PC-9 (cell line): Measurements from ENCODE around the gene DNAI2. TPM values are rescaled to one million over a fixed set of nuclear protein-coding genes. Genes with fewer than 3 reads are reported as not detected.

Experiments
- BruUV-seq: library from RNA; stranded (reverse); fragments of 400-500 nt; replicated peaks from 2 replicates; lab custom pipeline; 2021; lab: Mats Ljungman, UMichigan
- CTCF ChIA-PET: fragments of 300-600 bp; sonication (Branson Sonifier 250); formaldehyde crosslinking; loops from one replicate; lab custom pipeline; 2022; ENCODE audit warnings: antibody characterized with exemption; lab: Charles Lee
- POLR2A ChIA-PET: fragments of 300-600 bp; sonication (Branson Sonifier 250); formaldehyde crosslinking; loops from one replicate; lab custom pipeline; 2022; ENCODE audit warnings: antibody characterized with exemption; ENCODE audit not compliant: unreplicated experiment; lab: Charles Lee
- DNase-seq, 2 experiments: peaks; one replicate each; pipeline versions ENCODE4 v3.0.0 to v3.0.0-alpha.2; 2015 to 2022; ENCODE audit warnings: mixed read lengths in 1 of 2
- H2AFZ ChIP-seq: fragments of 200-600 bp; sonication (generic); 2 replicates; pipeline ENCODE4 v1.8.1; 2017; ENCODE audit warnings: antibody characterized with exemption
- H3F3A ChIP-seq: fragments of 200-600 bp; sonication (generic); 2 replicates; pipeline ENCODE4 v1.8.1; 2017; ENCODE audit warnings: antibody characterized with exemption, mild to moderate bottlenecking, low read depth; ENCODE audit not compliant: insufficient read depth
- H3K27ac ChIP-seq: fragments of 200-600 bp; sonication (generic); 2 replicates; pipeline ENCODE4 v1.6.1; 2016; ENCODE audit warnings: mixed run types
- H3K27me3 ChIP-seq: fragments of 200-600 bp; sonication (generic); 2 replicates; pipeline ENCODE4 v1.6.1; 2016; ENCODE audit warnings: low read depth, mixed run types; ENCODE audit not compliant: insufficient read depth
- H3K36me3 ChIP-seq: fragments of 200-600 bp; sonication (generic); 2 replicates; pipeline ENCODE4 v1.6.1; 2016; ENCODE audit warnings: low read depth, mixed run types
- H3K4me1 ChIP-seq: fragments of 200-600 bp; sonication (generic); replicated peaks from 2 replicates; pipeline ENCODE4 v1.6.1; 2016; ENCODE audit warnings: mixed run types; ENCODE audit not compliant: insufficient read depth
- H3K4me2 ChIP-seq: fragments of 200-600 bp; sonication (generic); 2 replicates; pipeline ENCODE4 v1.6.1; 2017; ENCODE audit warnings: mixed run types
- H3K4me3 ChIP-seq: fragments of 200-600 bp; sonication (generic); 2 replicates; pipeline ENCODE4 v1.6.1; 2016; ENCODE audit warnings: mixed run types
- H3K79me2 ChIP-seq: fragments of 200-600 bp; sonication (generic); 2 replicates; pipeline ENCODE4 v1.6.1; 2017; ENCODE audit warnings: low read depth, mixed run types
- H3K9me2 ChIP-seq: fragments of 200-600 bp; sonication (generic); 2 replicates; pipeline ENCODE4 v1.8.1; 2017; ENCODE audit warnings: mild to moderate bottlenecking; ENCODE audit not compliant: insufficient read depth
- H3K9me3 ChIP-seq: fragments of 200-600 bp; sonication (generic); 2 replicates; pipeline ENCODE4 v1.8.1; 2016; ENCODE audit warnings: low read depth; ENCODE audit not compliant: insufficient read depth
- H4K20me1 ChIP-seq: fragments of 200-600 bp; sonication (generic); 2 replicates; pipeline ENCODE4 v1.8.1; 2017; ENCODE audit not compliant: insufficient read depth
- EZH2 ChIP-seq: fragments of 200-600 bp; sonication (generic); IDR thresholded peaks from 2 replicates; pipeline ENCODE4 v1.8.0; 2017; ENCODE audit warnings: antibody characterized with exemption, low read depth
- intact Hi-C: fragments of 100-400 bp; cut with micrococcal nuclease; formaldehyde crosslinking; loops from one replicate; pipeline ENCODE4 v1.10.0; 2022; ENCODE audit not compliant: unreplicated experiment
- total RNA-seq: library from RNA; stranded (reverse); gene quantifications from 2 replicates; pipeline ENCODE4 v1.2.3, GENCODE V29; 2021
- TF ChIP-seq, protein P1 (sequence below): fragments of 200-600 bp; sonication (generic); conservative IDR thresholded peaks from 2 replicates; pipeline ENCODE4 v1.6.1; 2017; ENCODE audit warnings: mixed run types, antibody characterized with exemption, mild to moderate bottlenecking, moderate library complexity

Gene DNAI2
- total RNA-seq, 1 experiment from 2014 or later, result not detected

DNA sequence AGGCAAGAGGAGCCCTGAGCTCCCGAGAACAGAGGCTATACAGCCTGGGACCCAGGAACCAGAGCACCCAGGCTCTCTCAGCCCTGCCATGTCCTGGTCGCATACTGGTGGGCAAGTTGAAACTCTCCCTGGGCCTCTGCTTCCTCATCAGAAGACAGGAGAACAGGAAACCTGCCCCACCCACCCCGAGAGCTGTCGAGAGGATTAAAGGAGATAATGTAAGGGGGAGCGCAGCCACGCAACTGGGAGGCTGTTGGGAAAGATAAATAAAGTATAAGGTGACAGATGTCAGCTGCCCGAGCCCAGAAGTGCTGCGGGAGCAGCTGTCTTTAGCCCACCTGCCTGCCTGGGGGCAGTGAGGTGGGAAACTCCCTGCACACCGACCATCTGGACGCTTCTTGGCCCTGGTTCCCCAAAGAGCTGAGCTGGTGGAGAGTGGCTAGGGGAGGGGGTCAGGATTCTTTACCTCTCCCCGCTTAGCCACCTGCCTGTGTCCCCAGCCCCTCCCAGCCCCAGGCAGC, 58.8 kb downstream of the DNAI2 start:
- TF ChIP-seq, protein P1, sequence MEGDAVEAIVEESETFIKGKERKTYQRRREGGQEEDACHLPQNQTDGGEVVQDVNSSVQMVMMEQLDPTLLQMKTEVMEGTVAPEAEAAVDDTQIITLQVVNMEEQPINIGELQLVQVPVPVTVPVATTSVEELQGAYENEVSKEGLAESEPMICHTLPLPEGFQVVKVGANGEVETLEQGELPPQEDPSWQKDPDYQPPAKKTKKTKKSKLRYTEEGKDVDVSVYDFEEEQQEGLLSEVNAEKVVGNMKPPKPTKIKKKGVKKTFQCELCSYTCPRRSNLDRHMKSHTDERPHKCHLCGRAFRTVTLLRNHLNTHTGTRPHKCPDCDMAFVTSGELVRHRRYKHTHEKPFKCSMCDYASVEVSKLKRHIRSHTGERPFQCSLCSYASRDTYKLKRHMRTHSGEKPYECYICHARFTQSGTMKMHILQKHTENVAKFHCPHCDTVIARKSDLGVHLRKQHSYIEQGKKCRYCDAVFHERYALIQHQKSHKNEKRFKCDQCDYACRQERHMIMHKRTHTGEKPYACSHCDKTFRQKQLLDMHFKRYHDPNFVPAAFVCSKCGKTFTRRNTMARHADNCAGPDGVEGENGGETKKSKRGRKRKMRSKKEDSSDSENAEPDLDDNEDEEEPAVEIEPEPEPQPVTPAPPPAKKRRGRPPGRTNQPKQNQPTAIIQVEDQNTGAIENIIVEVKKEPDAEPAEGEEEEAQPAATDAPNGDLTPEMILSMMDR, result no peak
- no peak for TF ChIP-seq EZH2
- Histone ChIP-seq H3K79me2 (no peaks in the 10 kb centered on the region), H3K9me2 (no peaks in the 10 kb centered on the region), H3K4me3 (no peak overlapping the region), H3F3A (no peaks in the 10 kb centered on the region), H3K9me3 (no peaks in the 10 kb centered on the region), H4K20me1 (no peaks in the 10 kb centered on the region), H3K4me1 (no peaks in the 10 kb centered on the region), H3K36me3 (no peaks in the 10 kb centered on the region), H3K27me3 (peaks cover 74% of the 10 kb centered on the region), H2AFZ (no peak overlapping the region), H3K27ac (no peak overlapping the region), H3K4me2 (no peak overlapping the region)
- POLR2A ChIA-PET, result no interaction called here
- BruUV-seq, result no TSS peak
- no peak for DNase-seq
- CTCF ChIA-PET, result no interaction called here
- intact Hi-C loops, result no loop called here

DNA sequence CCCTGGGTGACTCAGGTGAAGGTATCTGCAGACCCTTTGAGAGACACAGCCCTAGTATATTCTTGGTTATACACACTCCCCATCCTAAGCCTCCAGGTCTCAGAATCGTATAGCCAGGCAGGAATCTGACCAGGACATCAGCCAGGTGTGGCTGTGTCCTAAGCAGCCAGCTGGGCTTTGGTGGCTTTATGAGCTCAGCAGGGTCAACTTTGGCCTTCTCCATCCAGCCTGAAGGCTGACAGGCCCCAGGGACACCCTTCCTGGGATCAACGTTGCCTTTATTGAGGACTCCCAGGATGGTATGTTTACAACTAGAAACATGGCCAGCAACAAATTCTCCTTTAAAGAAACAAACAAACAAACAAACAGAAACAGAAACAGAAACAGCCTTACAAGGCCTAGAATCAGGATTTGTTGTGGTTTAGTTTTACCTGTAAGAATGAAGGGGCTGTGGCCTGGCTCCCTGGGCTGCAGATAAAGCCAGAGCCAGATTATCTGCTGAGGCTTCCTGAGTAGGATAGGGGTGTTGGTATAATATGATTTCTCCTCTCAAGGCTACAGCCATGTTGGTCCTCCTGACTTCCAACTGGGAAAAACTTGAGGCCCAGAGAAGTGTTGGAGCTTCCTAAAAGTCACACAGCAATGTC, 60.5 kb downstream of the DNAI2 start:
- POLR2A ChIA-PET, result no interaction called here
- intact Hi-C loops, result no loop called here
- BruUV-seq, result no TSS peak
- H2AFZ ChIP-seq, result no peak overlapping the region
- H3K27ac ChIP-seq, result no peak overlapping the region
- no peak overlapping the region for H3K4me2 ChIP-seq
- TF ChIP-seq, protein P1, result no peak
- no peak for TF ChIP-seq EZH2
- no peaks in the 10 kb centered on the region for H3F3A ChIP-seq
- no peaks in the 10 kb centered on the region for H3K4me1 ChIP-seq
- DNase-seq, result no peak
- CTCF ChIA-PET, result no interaction called here
- peaks cover 89% of the 10 kb centered on the region for H3K27me3 ChIP-seq
- H3K79me2 ChIP-seq, result no peaks in the 10 kb centered on the region
- H3K9me3 ChIP-seq, result no peaks in the 10 kb centered on the region
- no peak overlapping the region for H3K4me3 ChIP-seq
- no peaks in the 10 kb centered on the region for H4K20me1 ChIP-seq
- H3K9me2 ChIP-seq, result no peaks in the 10 kb centered on the region
- H3K36me3 ChIP-seq, result no peaks in the 10 kb centered on the region

DNA sequence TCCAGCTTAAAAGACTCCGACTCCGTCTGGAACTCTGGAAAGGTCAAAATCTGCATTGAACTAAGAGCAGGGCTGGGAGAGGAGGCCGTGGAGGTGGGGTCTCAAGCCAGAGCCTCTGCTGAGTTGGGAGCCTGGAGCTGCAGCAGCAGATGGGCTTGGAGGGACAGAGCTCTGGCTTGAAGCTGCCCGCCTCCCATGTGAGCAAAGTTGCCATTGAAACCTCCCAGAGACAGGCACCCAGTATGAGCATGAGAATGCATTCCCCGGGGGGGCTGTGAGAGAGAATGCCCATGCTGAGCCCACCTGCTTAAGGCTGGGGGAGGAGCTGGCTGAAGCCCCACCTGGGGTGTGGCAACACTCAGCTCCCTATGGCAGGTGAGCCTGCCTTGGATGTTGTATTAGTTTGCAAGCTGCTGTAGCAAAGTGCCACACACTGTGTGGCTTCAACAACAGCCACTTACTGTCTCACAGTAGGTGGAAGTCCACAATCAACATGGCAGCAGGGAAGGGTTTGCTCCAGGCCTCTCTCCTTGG, 61.6 kb downstream of the DNAI2 start:
- Histone ChIP-seq H3K27me3 (peaks cover 92% of the 10 kb centered on the region), H3K36me3 (no peaks in the 10 kb centered on the region), H3K27ac (no peak overlapping the region), H3K4me2 (no peak overlapping the region), H3K4me1 (no peaks in the 10 kb centered on the region), H3K9me3 (no peaks in the 10 kb centered on the region), H2AFZ (no peak overlapping the region), H3F3A (no peaks in the 10 kb centered on the region), H3K9me2 (no peaks in the 10 kb centered on the region), H4K20me1 (no peaks in the 10 kb centered on the region), H3K79me2 (no peaks in the 10 kb centered on the region), H3K4me3 (no peak overlapping the region)
- DNase-seq, result no peak
- POLR2A ChIA-PET, result no interaction called here
- TF ChIP-seq, protein P1, result no peak
- TF ChIP-seq EZH2, result no peak
- intact Hi-C loops, result no loop called here
- CTCF ChIA-PET, result no interaction called here
- BruUV-seq, result no TSS peak
